ENCODE data around the gene MTHFD2.
A peak's percentile ranks its signal among the peaks of the same experiment; 100 is the strongest.
"Not testable (repeated sequence)": the region's sequence is repeated elsewhere in the genome, so short reads cannot be mapped to it uniquely, and the experiment has no call there.

The MTHFD2 gene

DNA sequence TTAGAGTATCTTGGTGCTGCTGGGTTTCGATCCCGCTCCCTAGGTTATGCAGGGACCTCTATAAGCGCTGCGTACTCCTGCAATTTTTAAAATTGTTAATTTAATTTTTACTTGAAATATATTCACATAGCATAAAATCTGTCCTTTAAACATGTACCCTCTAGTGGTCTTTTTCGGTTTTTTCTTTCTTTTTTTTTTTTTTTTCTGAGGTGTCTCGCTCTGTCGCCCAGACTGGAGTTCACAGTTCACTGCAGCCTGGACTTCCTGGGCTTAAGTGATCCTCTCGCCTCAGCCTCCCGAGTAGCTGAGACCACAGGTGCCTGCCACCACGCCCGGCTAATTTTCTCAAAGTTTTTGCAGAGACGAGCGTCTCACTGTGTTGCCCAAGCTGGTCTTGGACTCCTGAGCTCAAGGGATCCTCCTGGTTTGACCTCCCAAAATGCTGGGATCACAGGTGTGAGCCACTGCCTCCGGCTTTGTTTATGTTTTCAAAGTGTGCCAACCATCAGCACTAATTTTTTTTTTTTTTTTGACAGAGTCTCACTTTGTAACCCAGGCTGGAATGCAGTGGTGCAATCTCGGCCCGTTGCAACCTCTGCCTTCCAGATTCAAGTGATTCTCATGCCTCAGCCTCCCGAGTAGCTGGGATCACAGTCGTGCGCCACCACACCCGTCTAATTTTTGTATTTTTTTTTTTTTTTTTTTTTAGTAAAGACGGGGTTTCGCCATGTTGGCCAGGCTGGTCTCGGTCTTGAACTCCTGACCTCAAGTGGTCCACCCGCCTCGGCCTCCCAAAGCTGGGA lies 19.2 kb upstream of the MTHFD2 start:
- Histone ChIP-seq H3K36me3 (ENCODE audit: control insufficient read depth, insufficient read depth, low read length) (no peaks in the 10 kb centered on the region), H3K9ac (ENCODE audit: low read length) (peak overlapping the region; percentile 1), H3K27me3 (ENCODE audit: control insufficient read depth, insufficient read depth, low read length) (no peaks in the 10 kb centered on the region), H3K4me1 (ENCODE audit: control insufficient read depth, insufficient read depth, low read length) (peaks cover 7% of the 10 kb centered on the region), H3K27ac (ENCODE audit: low read depth, low read length) (no peak overlapping the region), H3K4me3 (ENCODE audit: low read length) (peak overlapping the region; percentile 86)

DNA sequence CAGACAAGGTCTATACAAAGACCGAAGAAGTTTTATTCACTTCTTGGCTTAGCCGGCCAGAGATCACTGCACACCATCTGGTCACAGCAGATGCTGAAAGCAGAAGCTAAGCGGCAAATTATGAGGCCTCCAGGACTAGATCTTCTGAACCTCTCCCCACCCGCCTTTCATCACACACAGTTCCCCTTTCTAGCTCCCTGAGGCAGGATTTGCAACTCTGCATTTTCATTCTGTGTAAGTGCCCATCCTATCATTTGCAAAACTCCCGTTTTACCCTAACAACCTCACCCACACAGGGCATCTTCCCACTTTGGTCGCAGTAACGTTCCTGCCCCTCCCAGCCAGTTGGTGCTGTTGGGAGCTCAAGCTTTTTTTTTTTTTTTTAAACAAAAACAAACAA lies 16.7 kb upstream of the MTHFD2 start:
- peaks cover 6% of the 10 kb centered on the region for H3K4me1 ChIP-seq (ENCODE audit: control insufficient read depth, insufficient read depth, low read length)
- H3K27ac ChIP-seq (ENCODE audit: low read depth, low read length), result no peak overlapping the region
- H3K27me3 ChIP-seq (ENCODE audit: control insufficient read depth, insufficient read depth, low read length), result no peaks in the 10 kb centered on the region
- H3K4me3 ChIP-seq (ENCODE audit: low read length), result no peak overlapping the region
- H3K36me3 ChIP-seq (ENCODE audit: control insufficient read depth, insufficient read depth, low read length), result no peaks in the 10 kb centered on the region
- no peak overlapping the region for H3K9ac ChIP-seq (ENCODE audit: low read length)

DNA sequence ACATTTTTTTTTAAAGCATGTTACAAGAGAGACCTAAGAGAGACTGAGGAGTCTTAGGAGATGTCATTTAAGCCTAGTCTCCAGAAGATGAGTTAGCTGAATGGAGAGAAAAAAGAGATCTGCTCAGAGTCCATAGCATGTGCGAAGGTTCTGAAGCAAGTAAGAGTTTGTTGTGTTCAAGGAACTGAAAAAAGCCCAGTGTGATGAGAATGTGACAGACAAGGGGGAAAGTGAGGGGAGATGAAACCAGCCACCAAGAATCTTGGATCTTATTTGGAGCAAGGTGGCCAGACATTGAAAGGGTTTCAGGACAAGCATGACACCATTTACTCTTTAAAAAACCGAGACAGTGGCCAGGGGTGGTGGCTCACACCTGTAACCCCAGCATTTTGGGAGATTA lies 14.5 kb upstream of the MTHFD2 start:
- Histone ChIP-seq H3K27ac (ENCODE audit: low read depth, low read length) (no peak overlapping the region), H3K4me1 (ENCODE audit: control insufficient read depth, insufficient read depth, low read length) (no peaks in the 10 kb centered on the region), H3K27me3 (ENCODE audit: control insufficient read depth, insufficient read depth, low read length) (no peaks in the 10 kb centered on the region), H3K36me3 (ENCODE audit: control insufficient read depth, insufficient read depth, low read length) (no peaks in the 10 kb centered on the region), H3K4me3 (ENCODE audit: low read length) (no peak overlapping the region), H3K9ac (ENCODE audit: low read length) (no peak overlapping the region)

GRCh38 chr2:74186038-74186437 lies 12.4 kb upstream of the MTHFD2 start:
- Histone ChIP-seq H3K9ac (ENCODE audit: low read length) (no peak overlapping the region), H3K27me3 (ENCODE audit: control insufficient read depth, insufficient read depth, low read length) (no peaks in the 10 kb centered on the region), H3K27ac (ENCODE audit: low read depth, low read length) (no peak overlapping the region), H3K4me1 (ENCODE audit: control insufficient read depth, insufficient read depth, low read length) (no peaks in the 10 kb centered on the region), H3K4me3 (ENCODE audit: low read length) (no peak overlapping the region), H3K36me3 (ENCODE audit: control insufficient read depth, insufficient read depth, low read length) (no peaks in the 10 kb centered on the region)

DNA sequence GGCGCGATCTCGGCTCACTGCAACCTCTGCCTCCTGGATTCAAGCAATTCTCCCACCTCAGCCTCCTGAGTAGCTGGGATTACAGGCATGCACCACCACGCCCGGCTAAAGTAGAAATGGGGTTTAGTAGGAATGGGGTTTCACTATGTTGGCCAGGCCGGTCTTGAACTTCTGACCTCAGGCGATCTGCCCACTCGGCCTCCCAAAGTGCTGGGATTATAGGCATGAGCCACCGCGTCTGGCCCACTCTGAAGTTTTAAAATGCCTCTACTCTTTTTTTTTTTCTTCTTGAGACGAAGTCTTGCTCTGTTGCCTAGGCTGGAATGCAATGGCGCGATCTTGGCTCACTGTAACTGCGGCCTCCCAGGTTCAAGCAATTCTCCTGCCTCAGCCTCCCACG lies 11.7 kb upstream of the MTHFD2 start:
- H3K4me1 ChIP-seq (ENCODE audit: control insufficient read depth, insufficient read depth, low read length); H3K36me3 ChIP-seq (ENCODE audit: control insufficient read depth, insufficient read depth, low read length); H3K27ac ChIP-seq (ENCODE audit: low read depth, low read length); H3K27me3 ChIP-seq (ENCODE audit: control insufficient read depth, insufficient read depth, low read length); H3K9ac ChIP-seq (ENCODE audit: low read length); H3K4me3 ChIP-seq (ENCODE audit: low read length): not testable (repeated sequence)

DNA sequence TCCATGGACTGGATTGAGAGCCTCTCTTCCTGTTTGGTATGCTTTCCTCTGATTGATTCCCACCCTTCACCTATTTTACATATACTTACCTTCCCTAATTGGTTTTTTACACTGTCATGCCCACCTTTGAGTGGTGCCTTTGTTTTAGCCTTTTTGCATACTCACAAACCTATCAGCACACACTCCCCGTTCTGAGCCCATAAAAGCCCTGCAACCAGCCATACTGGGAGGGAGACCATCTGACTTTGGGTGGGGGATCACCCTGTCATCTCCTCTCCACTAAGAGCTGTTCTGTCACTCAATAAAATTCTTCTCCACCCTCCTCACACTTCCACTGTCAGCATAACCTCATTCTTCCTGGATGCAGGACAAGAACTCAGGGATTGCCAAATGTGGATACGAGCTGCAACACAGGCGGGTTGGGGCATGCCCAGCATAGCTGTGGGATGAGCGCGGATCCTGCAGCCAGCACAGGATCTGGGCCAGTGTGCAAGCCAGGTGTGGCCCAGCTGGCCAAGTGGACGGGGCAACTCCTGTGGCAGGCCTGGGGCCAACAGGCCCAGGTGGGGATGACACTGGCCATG lies 10.3 kb upstream of the MTHFD2 start:
- H3K27ac ChIP-seq (ENCODE audit: low read depth, low read length), result no peak overlapping the region
- H3K27me3 ChIP-seq (ENCODE audit: control insufficient read depth, insufficient read depth, low read length), result no peaks in the 10 kb centered on the region

GRCh38 chr2:74188696-74189095 lies 9.7 kb upstream of the MTHFD2 start:
- no peak overlapping the region for H3K4me3 ChIP-seq (ENCODE audit: low read length)
- no peaks in the 10 kb centered on the region for H3K27me3 ChIP-seq (ENCODE audit: control insufficient read depth, insufficient read depth, low read length)
- H3K4me1 ChIP-seq (ENCODE audit: control insufficient read depth, insufficient read depth, low read length), result no peaks in the 10 kb centered on the region
- no peak overlapping the region for H3K9ac ChIP-seq (ENCODE audit: low read length)
- H3K36me3 ChIP-seq (ENCODE audit: control insufficient read depth, insufficient read depth, low read length), result no peaks in the 10 kb centered on the region
- H3K27ac ChIP-seq (ENCODE audit: low read depth, low read length), result no peak overlapping the region

More for the DNA sequence above, 10.3 kb upstream of the MTHFD2 start:
- Histone ChIP-seq H3K4me3 (ENCODE audit: low read length) (no peak overlapping the region), H3K4me1 (ENCODE audit: control insufficient read depth, insufficient read depth, low read length) (no peaks in the 10 kb centered on the region), H3K9ac (ENCODE audit: low read length) (no peak overlapping the region), H3K36me3 (ENCODE audit: control insufficient read depth, insufficient read depth, low read length) (no peaks in the 10 kb centered on the region)

GRCh38 chr2:74191596-74192380 lies 6.6 kb upstream of the MTHFD2 start:
- no peaks in the 10 kb centered on the region for H3K36me3 ChIP-seq (ENCODE audit: control insufficient read depth, insufficient read depth, low read length)
- H3K4me3 ChIP-seq (ENCODE audit: low read length), result no peak overlapping the region
- H3K9ac ChIP-seq (ENCODE audit: low read length), result no peak overlapping the region
- no peak overlapping the region for H3K27ac ChIP-seq (ENCODE audit: low read depth, low read length)
- no peaks in the 10 kb centered on the region for H3K4me1 ChIP-seq (ENCODE audit: control insufficient read depth, insufficient read depth, low read length)
- H3K27me3 ChIP-seq (ENCODE audit: control insufficient read depth, insufficient read depth, low read length), result no peaks in the 10 kb centered on the region

GRCh38 chr2:74194799-74195198 lies 3.6 kb upstream of the MTHFD2 start:
- Histone ChIP-seq H3K4me1 (ENCODE audit: control insufficient read depth, insufficient read depth, low read length) (no peaks in the 10 kb centered on the region), H3K36me3 (ENCODE audit: control insufficient read depth, insufficient read depth, low read length) (no peaks in the 10 kb centered on the region), H3K9ac (ENCODE audit: low read length) (no peak overlapping the region), H3K4me3 (ENCODE audit: low read length) (no peak overlapping the region), H3K27ac (ENCODE audit: low read depth, low read length) (no peak overlapping the region), H3K27me3 (ENCODE audit: control insufficient read depth, insufficient read depth, low read length) (no peaks in the 10 kb centered on the region)

GRCh38 chr2:74197049-74197448 lies 1.4 kb upstream of the MTHFD2 start:
- H3K4me1 ChIP-seq (ENCODE audit: control insufficient read depth, insufficient read depth, low read length), result no peaks in the 10 kb centered on the region
- H3K36me3 ChIP-seq (ENCODE audit: control insufficient read depth, insufficient read depth, low read length), result no peaks in the 10 kb centered on the region
- H3K4me3 ChIP-seq (ENCODE audit: low read length), result no peak overlapping the region
- no peak overlapping the region for H3K27ac ChIP-seq (ENCODE audit: low read depth, low read length)
- H3K27me3 ChIP-seq (ENCODE audit: control insufficient read depth, insufficient read depth, low read length), result no peaks in the 10 kb centered on the region
- H3K9ac ChIP-seq (ENCODE audit: low read length), result no peak overlapping the region

GRCh38 chr2:74198023-74198460 lies 373 bp upstream of the MTHFD2 start:
- Histone ChIP-seq H3K27me3 (ENCODE audit: control insufficient read depth, insufficient read depth, low read length) (no peaks in the 10 kb centered on the region), H3K36me3 (ENCODE audit: control insufficient read depth, insufficient read depth, low read length) (no peaks in the 10 kb centered on the region), H3K9ac (ENCODE audit: low read length) (no peak overlapping the region)

GRCh38 chr2:74199275-74199701 lies 873 bp downstream of the MTHFD2 start:
- peak overlapping the region; percentile 68 for H3K4me3 ChIP-seq (ENCODE audit: low read length)
- no peaks in the 10 kb centered on the region for H3K36me3 ChIP-seq (ENCODE audit: control insufficient read depth, insufficient read depth, low read length)
- H3K9ac ChIP-seq (ENCODE audit: low read length), result no peak overlapping the region
- H3K27me3 ChIP-seq (ENCODE audit: control insufficient read depth, insufficient read depth, low read length), result no peaks in the 10 kb centered on the region
- H3K4me1 ChIP-seq (ENCODE audit: control insufficient read depth, insufficient read depth, low read length), result no peaks in the 10 kb centered on the region
- H3K27ac ChIP-seq (ENCODE audit: low read depth, low read length), result no peak overlapping the region

More at GRCh38 chr2:74198023-74198460, 373 bp upstream of the MTHFD2 start:
- Histone ChIP-seq H3K27ac (ENCODE audit: low read depth, low read length) (no peak overlapping the region), H3K4me3 (ENCODE audit: low read length) (peak overlapping the region; percentile 68), H3K4me1 (ENCODE audit: control insufficient read depth, insufficient read depth, low read length) (no peaks in the 10 kb centered on the region)
